ENCODE data around the gene C7orf57. TPM values are rescaled to one million over a fixed set of nuclear protein-coding genes. Genes with fewer than 3 reads are reported as not detected.

Gene C7orf57
- total RNA-seq, 2 donors from 2014 or later, result not detected

DNA sequence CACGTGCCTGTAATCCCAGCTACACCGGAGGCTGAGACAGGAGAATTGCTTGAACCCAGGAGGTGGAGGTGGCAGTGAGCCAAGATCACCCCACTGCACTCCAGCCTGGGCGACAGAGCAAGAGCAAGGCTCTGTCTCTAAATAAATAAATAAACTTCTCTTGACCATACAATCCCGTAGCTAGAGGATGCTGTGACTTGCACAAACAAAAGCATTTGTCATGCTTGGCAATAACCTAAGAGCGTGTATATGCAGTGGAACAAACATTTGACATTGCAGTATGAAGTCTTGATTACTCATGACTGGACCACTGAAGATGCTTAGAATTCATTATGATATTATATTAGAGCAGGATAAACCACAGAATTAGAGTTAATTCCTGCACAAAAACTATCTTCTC lies 1.4 kb upstream of the C7orf57 start:
- Histone ChIP-seq H3K9me3 (no peaks in the 10 kb centered on the region), H3K4me3 (no peak overlapping the region), H3K36me3 (no peaks in the 10 kb centered on the region), H3K27ac (no peak overlapping the region), H3K4me1 (ENCODE audit: control insufficient read depth in 1 of 2, low read depth in 2 of 2) (peaks cover 8 to 9% of the 10 kb centered on the region in 2 donors), H3K27me3 (replicated peaks; ENCODE audit: insufficient read depth) (no peaks in the 10 kb centered on the region)
- DNase-seq (ENCODE audit: low spot score) (no peak), ATAC-seq (ENCODE audit: insufficient number of reproducible peaks, low FRiP score, low read depth) (no peak)
- TF ChIP-seq, protein P1, sequence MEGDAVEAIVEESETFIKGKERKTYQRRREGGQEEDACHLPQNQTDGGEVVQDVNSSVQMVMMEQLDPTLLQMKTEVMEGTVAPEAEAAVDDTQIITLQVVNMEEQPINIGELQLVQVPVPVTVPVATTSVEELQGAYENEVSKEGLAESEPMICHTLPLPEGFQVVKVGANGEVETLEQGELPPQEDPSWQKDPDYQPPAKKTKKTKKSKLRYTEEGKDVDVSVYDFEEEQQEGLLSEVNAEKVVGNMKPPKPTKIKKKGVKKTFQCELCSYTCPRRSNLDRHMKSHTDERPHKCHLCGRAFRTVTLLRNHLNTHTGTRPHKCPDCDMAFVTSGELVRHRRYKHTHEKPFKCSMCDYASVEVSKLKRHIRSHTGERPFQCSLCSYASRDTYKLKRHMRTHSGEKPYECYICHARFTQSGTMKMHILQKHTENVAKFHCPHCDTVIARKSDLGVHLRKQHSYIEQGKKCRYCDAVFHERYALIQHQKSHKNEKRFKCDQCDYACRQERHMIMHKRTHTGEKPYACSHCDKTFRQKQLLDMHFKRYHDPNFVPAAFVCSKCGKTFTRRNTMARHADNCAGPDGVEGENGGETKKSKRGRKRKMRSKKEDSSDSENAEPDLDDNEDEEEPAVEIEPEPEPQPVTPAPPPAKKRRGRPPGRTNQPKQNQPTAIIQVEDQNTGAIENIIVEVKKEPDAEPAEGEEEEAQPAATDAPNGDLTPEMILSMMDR (IDR thresholded peaks at IDR 0.05), result no peak

DNA sequence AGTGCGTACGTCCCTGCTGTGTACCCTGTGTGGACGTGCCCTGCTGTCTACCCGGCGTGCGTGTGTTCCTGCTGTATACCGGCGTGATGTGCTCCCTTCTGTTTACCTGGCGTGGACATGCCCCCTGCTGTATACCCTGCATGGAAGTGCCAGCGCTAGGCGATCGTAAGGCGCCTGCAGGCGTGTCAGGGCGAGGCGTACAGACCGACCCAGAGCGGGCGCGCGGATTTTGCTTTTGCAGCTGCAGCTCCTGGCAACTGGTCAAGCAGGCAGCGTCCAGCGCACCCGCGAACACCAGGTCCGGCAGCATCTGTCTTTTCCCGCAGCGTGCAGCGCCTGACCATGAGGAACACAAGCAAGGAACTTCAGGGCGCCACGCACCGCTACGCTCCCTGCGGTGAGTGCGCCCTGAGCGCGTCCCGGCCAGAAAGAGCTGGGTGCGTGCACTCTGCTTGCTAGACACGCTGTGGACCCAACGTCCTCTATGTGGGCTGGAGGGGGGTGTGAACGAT lies 680 bp downstream of the C7orf57 start:
- ATAC-seq (ENCODE audit: insufficient number of reproducible peaks, low FRiP score, low read depth) (no peak), DNase-seq (ENCODE audit: low spot score) (no peak)
- TF ChIP-seq, protein P1 (IDR thresholded peaks at IDR 0.05), result no peak
- H3K36me3 ChIP-seq, result no peaks in the 10 kb centered on the region
- no peaks in the 10 kb centered on the region for H3K9me3 ChIP-seq
- H3K4me3 ChIP-seq, result peak overlapping the region; percentile 77
- H3K27ac ChIP-seq, result no peak overlapping the region
- no peaks in the 10 kb centered on the region for H3K27me3 ChIP-seq (replicated peaks; ENCODE audit: insufficient read depth)
- peaks cover 8 to 9% of the 10 kb centered on the region in 2 donors for H3K4me1 ChIP-seq (ENCODE audit: control insufficient read depth in 1 of 2, low read depth in 2 of 2)

DNA sequence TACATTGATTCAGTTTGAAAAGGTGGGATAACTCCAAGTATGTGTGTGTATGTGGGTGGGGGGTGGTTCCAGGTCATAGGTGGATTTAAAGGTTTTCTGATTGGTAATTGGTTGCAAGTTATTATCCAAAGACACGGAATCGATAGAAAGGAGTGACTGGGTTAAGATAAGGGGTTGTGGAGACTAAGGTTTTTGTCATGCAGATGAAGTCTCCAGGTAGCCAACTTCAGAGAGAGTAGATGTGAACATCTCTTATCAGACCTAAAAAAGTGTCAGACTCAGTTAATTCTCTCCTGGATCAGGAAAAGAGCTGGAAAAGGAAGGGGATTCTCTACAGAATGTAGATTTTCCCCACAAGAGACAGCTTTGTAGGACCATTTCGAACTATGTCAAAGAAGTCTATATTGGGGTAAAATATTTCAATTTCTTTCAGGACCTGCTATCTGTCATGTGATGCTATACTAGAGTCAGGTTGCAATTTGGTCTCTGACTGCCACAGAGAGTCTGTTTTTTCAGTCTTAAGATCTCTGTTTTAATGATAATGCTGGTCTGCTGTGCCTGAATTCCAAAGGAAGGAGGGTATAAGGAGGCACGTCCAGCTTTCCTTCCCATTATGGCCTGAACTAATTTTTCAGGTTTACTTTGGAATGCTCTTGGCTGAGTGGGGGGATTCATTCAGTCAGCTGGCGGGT lies 3.6 kb downstream of the C7orf57 start:
- DNase-seq (ENCODE audit: low spot score), result no peak
- no peak for ATAC-seq (ENCODE audit: insufficient number of reproducible peaks, low FRiP score, low read depth)
- no peaks in the 10 kb centered on the region for H3K27me3 ChIP-seq (replicated peaks; ENCODE audit: insufficient read depth)
- no peaks in the 10 kb centered on the region for H3K36me3 ChIP-seq
- H3K9me3 ChIP-seq, result no peaks in the 10 kb centered on the region
- no peak overlapping the region for H3K4me3 ChIP-seq
- H3K27ac ChIP-seq, result no peak overlapping the region
- TF ChIP-seq, protein P1 (IDR thresholded peaks at IDR 0.05), result no peak
- H3K4me1 ChIP-seq (ENCODE audit: control insufficient read depth in 1 of 2, low read depth in 2 of 2), result peaks cover 8 to 9% of the 10 kb centered on the region in 2 donors

DNA sequence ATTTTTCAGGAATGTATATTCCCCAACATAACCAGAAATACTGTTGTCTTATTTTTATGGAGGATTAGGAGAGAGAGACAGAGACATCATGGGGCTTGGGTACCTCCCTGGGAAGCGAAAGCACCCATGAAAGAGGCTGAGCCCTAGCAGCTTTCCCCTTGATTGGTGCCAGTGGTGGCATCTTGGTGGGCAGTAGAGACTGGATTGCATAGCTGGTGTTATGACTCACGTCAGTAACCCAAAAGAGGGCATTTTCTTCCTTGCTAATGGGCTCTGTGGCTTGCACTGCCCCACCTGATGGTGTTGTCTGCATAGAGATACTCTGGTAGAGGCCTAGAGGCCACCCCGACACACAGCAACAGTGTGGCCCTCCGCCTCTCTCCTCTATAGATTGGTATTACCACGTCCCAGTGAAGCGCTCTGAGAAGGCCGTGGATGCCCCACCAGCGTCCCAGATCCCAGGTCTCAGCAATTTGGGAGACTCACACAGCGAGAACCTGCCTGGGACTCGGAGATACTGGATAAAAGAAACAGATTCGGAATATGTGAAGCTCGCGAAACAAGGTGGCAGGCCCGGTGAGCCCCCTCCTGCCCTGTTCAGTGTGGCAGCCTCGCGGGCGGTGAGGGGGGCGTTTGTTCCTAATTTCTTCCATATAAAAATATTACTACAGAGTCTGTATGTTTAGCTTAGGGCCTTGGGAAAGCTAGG lies 5.8 kb downstream of the C7orf57 start:
- H3K36me3 ChIP-seq, result no peaks in the 10 kb centered on the region
- H3K4me1 ChIP-seq (ENCODE audit: control insufficient read depth in 1 of 2, low read depth in 2 of 2), result peaks cover 2% of the 10 kb centered on the region in 2 donors
- no peaks in the 10 kb centered on the region for H3K9me3 ChIP-seq
- ATAC-seq (ENCODE audit: insufficient number of reproducible peaks, low FRiP score, low read depth) (no peak), DNase-seq (ENCODE audit: low spot score) (no peak)
- TF ChIP-seq, protein P1 (IDR thresholded peaks at IDR 0.05), result no peak
- H3K4me3 ChIP-seq, result no peak overlapping the region
- no peak overlapping the region for H3K27ac ChIP-seq
- no peaks in the 10 kb centered on the region for H3K27me3 ChIP-seq (replicated peaks; ENCODE audit: insufficient read depth)

DNA sequence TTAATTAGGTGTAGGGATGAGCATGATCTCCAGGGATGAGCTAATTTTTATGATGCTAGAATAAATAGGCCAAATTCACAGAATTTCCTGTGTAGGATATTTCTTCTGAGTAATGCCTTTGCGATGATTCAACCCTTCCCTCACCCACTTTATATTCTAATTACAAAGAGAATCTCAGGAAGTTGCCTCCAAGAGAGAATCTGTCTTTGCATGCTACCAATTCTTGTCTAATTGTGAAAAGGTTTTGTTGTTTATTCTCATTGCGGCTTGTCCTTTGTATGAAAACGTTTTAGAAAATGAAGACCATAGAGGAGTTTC lies 6.3 kb downstream of the C7orf57 start:
- Histone ChIP-seq H3K27me3 (replicated peaks; ENCODE audit: insufficient read depth) (no peaks in the 10 kb centered on the region), H3K4me1 (ENCODE audit: control insufficient read depth in 1 of 2, low read depth in 2 of 2) (no peaks in the 10 kb centered on the region), H3K27ac (no peak overlapping the region), H3K4me3 (no peak overlapping the region), H3K9me3 (no peaks in the 10 kb centered on the region), H3K36me3 (no peaks in the 10 kb centered on the region)
- ATAC-seq (ENCODE audit: insufficient number of reproducible peaks, low FRiP score, low read depth) (no peak), DNase-seq (ENCODE audit: low spot score) (no peak)
- TF ChIP-seq, protein P1 (IDR thresholded peaks at IDR 0.05), result no peak
